HG02610 (cell line): ENCODE measurements around the gene LAT.
"Not testable (repeated sequence)": the region's sequence is repeated elsewhere in the genome, so short reads cannot be mapped to it uniquely, and the experiment has no call there.

ENCODE experiments used
- ATAC-seq: cut with Tn5 transposase; IDR thresholded peaks from one replicate; pipeline ENCODE4 v1.9.1; 2021; ENCODE audit warnings: mild to moderate bottlenecking, moderate library complexity; ENCODE audit not compliant: unreplicated experiment

The LAT gene

DNA sequence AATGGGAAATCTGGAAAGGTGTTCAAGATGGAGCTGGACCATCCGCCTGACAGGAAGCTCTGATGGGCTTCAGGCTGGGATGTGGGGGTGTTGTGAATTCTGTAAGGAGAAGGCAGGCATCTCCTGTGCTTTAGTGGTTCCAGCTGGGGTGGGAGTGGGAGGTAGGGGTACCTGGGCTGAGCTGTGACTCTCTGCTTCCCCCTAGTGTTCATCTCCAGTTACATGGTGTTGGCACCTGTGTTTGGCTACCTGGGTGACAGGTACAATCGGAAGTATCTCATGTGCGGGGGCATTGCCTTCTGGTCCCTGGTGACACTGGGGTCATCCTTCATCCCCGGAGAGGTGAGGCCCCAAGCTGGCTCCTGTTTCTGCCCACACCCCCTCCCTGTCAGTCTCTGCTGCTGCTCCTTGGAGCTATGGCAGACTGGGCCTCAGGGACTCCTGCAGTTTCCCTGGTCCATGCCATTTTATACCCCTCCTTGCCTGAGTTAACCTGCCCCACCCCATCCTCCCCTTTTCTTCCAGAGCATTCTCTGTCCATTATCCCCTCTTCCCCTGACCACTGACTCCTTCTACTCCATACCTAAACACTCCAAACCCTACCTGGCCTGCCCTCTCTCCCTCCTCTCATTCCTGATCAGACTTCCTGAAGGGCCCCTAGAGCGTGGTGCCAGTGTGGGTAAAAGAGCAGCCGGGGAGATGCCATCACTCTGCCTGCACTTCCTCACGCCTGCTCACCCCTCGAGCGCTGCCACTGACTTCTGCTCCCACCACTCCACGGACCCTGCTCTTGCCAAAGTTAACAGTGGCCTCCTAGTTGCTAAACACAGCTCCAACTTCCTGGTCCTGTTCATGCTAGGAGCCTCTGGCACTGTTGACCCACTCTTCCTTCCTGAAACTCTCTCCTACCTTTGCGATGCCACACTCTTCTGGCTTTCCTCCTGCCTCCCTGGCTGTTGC, 6.9 kb upstream of the LAT start:
- no peak for ATAC-seq

DNA sequence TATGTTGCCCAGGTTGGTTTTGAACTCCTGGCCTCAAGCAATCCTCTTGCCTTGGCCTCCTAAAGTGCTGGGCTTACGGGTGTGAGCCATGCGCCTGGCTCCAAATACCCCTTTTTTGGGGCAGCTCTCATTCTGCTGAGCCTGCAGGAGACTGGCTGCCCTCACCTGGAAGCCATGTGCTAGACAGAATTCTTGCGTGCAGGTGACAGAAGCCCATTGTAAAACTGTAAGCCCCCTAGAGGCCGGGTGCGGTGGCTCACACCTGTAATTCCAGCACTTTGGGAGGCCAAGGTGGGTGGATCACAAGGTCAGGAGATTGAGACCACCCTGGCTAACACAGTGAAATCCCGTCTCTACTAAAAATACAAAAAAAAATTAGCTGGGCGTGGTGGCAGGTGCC, 4.5 kb upstream of the LAT start:
- not testable (repeated sequence) for ATAC-seq

DNA sequence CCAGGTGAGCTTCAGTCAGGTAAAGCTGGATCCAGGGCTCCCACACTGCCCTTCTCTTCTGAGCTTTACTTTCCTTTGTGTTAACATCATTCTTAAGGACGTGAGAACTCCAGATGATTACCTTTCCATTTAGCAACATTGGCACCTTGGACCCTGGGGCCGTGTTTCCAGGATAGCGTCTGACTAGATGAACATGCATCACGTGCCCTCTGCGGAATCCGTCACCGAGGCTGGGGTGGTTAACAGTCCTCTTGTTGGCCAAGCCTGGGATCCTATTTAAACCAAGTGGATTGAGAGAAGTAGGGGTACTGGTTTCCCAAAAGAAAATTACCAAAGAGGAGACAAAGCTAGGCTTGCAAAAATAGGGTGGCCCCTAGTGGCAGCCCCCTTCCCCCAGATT, 3.9 kb upstream of the LAT start:
- ATAC-seq: no peak

GRCh38 chr16:28981517-28981916, 3.3 kb upstream of the LAT start:
- no peak for ATAC-seq

DNA sequence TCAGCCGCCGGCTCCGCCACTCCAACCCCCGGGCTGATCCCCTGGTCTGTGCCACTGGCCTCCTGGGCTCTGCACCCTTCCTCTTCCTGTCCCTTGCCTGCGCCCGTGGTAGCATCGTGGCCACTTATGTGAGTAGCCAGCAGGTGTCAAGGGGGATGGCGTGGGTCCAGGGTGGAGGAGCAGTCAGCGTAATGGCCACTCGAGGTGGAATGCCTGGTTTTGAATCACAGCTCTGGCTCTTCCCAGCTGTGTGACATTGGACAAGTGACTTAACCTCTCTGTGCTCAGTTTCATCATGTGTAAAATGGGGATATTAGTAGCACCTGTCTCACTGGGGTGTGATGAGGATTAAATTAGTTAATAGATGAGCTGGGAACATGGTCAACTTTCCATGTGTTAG, 2.4 kb upstream of the LAT start:
- ATAC-seq: no peak

- no peak for ATAC-seq
Measured at GRCh38 chr16:28982949-28983348, 1.9 kb upstream of the LAT start.

- no peak for ATAC-seq
Measured at GRCh38 chr16:28983644-28984043, 1.2 kb upstream of the LAT start.

- ATAC-seq: no peak
Measured at GRCh38 chr16:28984091-28984490, 761 bp upstream of the LAT start.

DNA sequence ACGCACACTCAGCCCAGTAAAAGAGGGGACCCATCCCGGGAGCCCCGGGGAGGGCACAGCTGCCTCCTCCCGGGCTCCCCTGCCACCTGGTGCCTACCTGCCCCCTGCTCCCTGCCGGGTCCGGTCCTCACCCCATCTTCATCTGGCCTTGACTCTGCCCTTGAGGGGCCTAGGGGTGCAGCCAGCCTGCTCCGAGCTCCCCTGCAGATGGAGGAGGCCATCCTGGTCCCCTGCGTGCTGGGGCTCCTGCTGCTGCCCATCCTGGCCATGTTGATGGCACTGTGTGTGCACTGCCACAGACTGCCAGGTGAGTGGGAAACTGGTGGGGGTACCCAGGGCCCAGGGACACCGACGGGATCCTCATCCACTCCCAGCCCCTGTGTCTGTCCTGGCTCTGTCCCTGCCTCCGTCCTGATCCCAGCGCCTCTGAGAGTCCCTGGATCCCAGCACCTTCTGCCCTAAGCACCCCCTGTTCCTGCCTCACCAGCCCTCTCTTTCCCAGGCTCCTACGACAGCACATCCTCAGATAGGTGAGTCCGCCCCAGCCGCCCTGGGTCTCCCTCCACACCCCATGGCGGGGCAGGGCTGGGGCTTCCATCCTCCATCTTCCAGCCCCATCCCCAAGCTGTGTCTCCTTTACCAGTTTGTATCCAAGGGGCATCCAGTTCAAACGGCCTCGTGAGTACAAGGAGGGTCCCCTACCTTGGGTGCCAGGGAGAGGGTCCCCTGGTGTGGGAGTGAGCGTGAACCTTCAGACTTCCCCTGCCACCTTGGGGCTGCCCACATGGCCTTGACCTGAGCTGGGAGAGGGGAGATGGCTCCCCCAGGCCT, 574 bp downstream of the LAT start:
- ATAC-seq: no peak

DNA sequence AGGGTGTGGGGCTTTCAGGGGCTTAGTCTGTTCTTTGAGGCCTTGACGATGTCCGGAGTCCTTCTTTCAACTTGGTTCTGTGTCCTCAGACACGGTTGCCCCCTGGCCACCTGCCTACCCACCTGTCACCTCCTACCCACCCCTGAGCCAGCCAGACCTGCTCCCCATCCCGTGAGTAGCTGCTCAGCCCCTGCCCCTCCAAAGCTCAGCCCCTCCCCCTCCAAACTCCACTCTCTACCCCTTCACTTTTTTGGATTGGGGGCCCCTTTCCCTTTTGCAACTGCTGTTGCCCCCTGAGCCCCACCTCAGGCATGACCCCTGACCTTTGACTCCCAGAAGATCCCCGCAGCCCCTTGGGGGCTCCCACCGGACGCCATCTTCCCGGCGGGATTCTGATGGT, 1.2 kb downstream of the LAT start:
- ATAC-seq: no peak

DNA sequence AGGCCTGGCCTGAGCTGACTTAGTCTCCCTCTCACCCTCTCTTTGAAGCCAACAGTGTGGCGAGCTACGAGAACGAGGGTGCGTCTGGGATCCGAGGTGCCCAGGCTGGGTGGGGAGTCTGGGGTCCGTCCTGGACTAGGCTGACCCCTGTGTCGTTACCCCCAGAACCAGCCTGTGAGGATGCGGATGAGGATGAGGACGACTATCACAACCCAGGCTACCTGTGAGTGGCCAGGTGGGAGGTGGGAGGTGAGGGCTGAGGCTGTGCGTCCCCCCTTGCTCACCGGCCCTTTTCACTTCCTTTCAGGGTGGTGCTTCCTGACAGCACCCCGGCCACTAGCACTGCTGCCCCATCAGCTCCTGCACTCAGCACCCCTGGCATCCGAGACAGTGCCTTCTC, 1.6 kb downstream of the LAT start:
- no peak for ATAC-seq

DNA sequence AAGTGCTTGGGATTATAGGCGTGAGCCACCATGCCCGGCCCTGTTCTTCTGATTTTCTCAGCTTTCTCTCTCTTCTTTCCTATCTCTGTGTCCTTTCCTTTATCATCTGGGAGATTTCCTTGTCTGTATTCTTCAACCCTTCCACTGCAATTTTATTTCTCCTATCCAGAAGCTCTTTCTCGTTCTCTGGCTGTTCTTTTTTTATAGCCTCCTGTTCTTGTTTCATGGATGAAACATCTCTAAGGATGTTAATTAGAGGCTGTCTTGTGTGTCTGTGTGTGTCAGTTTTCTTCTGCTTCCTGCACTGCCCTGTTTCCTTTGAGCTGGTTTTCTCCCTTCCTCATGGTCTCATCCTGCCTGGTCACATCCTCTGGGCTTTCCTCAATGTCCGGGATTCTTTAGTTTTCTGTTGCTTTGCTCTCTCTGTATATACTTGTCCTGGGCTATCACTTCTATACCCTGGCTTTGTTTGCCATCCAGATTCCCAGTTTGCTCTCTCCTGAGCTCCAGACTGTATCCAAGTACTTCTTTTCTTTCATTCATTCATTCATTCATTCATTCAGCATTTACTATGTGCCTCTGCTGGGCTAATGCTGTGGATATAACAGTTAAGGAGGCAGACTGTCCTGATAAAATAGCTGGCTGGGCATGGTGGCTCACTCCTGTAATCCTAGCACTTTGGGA, 2.5 kb downstream of the LAT start:
- ATAC-seq: no peak

GRCh38 chr16:28989363-28989762, 4.5 kb downstream of the LAT start:
- no peak for ATAC-seq

GRCh38 chr16:28990375-28991040, 5.7 kb downstream of the LAT start:
- no peak for ATAC-seq

GRCh38 chr16:28991687-28992086, 6.8 kb downstream of the LAT start:
- no peak for ATAC-seq

- no peak for ATAC-seq
Measured at GRCh38 chr16:28992496-28992895, 7.6 kb downstream of the LAT start.

DNA sequence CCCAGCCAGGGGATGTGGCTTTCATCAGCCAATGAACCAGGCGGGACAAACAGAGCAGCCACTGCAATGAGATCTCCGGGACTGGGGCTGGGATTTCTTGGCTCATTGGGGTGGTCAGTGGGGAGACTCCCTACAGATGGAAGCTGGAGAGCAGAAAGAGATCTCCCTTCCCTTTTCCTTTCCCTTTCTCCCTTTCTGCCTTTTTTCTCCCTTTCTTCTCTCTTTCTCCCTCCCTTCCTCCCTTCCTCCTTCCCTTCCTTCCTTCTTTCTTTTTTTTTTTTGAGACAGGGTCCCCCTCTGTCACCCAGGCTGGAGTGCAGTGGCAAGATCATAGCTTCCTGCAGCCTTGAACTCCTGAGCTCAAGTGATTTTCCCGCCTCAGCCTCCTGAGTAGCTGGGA, 14.0 kb downstream of the LAT start:
- ATAC-seq: no peak

- ATAC-seq: no peak
Measured at GRCh38 chr16:28999577-28999976, 14.7 kb downstream of the LAT start.

DNA sequence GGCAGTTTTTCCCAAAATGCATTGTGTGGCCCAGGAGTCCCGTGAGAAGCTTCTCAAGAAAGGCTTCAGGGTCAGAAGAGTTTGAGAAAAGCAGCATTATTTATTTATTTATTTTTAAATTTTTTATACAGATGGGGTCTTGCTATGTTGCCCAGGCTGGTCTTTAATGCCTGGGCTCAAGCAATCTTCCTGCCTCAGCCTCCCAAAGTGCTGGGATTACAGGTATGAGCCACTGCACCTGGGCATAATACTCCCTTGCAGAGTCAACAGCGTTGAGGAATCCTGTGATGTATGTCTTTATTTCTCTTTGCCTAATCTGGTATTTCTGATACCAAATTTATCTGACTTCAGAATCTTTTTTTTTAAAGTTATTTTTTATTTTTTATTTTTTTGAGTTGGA, 15.2 kb downstream of the LAT start:
- no peak for ATAC-seq

DNA sequence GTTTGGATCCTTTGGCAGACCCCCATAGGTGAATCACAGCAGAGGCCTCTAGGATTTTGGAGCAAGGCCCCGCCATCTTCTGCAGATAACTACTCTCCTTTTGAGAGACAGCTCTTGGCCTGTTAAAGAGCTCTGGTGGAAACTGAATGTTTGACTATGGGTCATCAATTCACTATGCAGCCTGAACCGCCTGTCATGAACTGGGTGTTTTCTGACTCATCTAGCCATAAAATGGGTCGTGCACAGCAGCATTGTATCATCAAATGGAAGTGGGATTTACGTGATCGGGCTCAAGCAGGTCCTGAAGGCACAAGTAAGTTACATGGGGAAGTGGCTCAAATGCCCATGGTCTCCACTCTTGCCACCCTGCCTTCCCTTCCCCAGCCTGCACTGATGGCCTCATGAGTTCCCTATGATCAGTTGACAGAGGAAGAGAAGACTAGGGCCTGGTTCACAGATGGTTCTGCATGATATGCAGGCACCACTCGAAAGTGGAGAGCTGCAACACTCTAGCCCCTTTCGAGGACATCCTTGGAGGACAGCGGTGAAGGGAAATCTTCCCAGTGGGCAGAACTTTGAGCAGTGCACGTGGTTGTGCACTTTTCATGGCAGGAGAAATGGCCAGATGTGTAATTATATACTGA, 19.8 kb downstream of the LAT start:
- not testable (repeated sequence) for ATAC-seq
